ENCODE data around the gene PPM1E.
A peak's percentile ranks its signal among the peaks of the same experiment; 100 is the strongest.
"Not testable (repeated sequence)": the region's sequence is repeated elsewhere in the genome, so short reads cannot be mapped to it uniquely, and the experiment has no call there.

PPM1E gene

GRCh38 chr17:58755577-58756245 lies at the start of gene PPM1E:
PPM1E (plus strand) TSS chr17:58755854.
- peak within 1 kb of the TSS; percentile 63 for H3K4me3 ChIP-seq (ENCODE audit: low read depth, low read length)

- no peak overlapping the region for H3K4me3 ChIP-seq (ENCODE audit: low read depth, low read length)
Observed at GRCh38 chr17:58706351-58707140, 49.1 kb upstream of the PPM1E start.

- H3K4me3 ChIP-seq (ENCODE audit: low read depth, low read length): no peak overlapping the region
Observed at GRCh38 chr17:58710948-58711552, 44.6 kb upstream of the PPM1E start.

GRCh38 chr17:58722274-58722673 lies 33.4 kb upstream of the PPM1E start:
- H3K4me3 ChIP-seq (ENCODE audit: low read depth, low read length): no peak overlapping the region

GRCh38 chr17:58722696-58723095 lies 33.0 kb upstream of the PPM1E start:
- no peak overlapping the region for H3K4me3 ChIP-seq (ENCODE audit: low read depth, low read length)

- no peak overlapping the region for H3K4me3 ChIP-seq (ENCODE audit: low read depth, low read length)
Observed at GRCh38 chr17:58728798-58729197, 26.9 kb upstream of the PPM1E start.

GRCh38 chr17:58730937-58731336 lies 24.7 kb upstream of the PPM1E start:
- H3K4me3 ChIP-seq (ENCODE audit: low read depth, low read length): no peak overlapping the region

GRCh38 chr17:58734040-58734439 lies 21.6 kb upstream of the PPM1E start:
- H3K4me3 ChIP-seq (ENCODE audit: low read depth, low read length): no peak overlapping the region

GRCh38 chr17:58734811-58735210 lies 20.8 kb upstream of the PPM1E start:
- no peak overlapping the region for H3K4me3 ChIP-seq (ENCODE audit: low read depth, low read length)

- H3K4me3 ChIP-seq (ENCODE audit: low read depth, low read length): no peak overlapping the region
Observed at GRCh38 chr17:58741121-58741625, 14.5 kb upstream of the PPM1E start.

GRCh38 chr17:58747674-58748073 lies 8.0 kb upstream of the PPM1E start:
- H3K4me3 ChIP-seq (ENCODE audit: low read depth, low read length): no peak overlapping the region

GRCh38 chr17:58749627-58750026 lies 6.0 kb upstream of the PPM1E start:
- H3K4me3 ChIP-seq (ENCODE audit: low read depth, low read length): not testable (repeated sequence)

GRCh38 chr17:58753026-58753425 lies 2.6 kb upstream of the PPM1E start:
- no peak overlapping the region for H3K4me3 ChIP-seq (ENCODE audit: low read depth, low read length)

- H3K4me3 ChIP-seq (ENCODE audit: low read depth, low read length): peak overlapping the region; percentile 36
Observed at GRCh38 chr17:58755269-58755576, 431 bp upstream of the PPM1E start.

GRCh38 chr17:58756246-58757161 lies 850 bp downstream of the PPM1E start:
- peak overlapping the region; percentile 63 for H3K4me3 ChIP-seq (ENCODE audit: low read depth, low read length)

- peak overlapping the region; percentile 63 for H3K4me3 ChIP-seq (ENCODE audit: low read depth, low read length)
Observed at GRCh38 chr17:58757162-58757613, 1.5 kb downstream of the PPM1E start.

- no peak overlapping the region for H3K4me3 ChIP-seq (ENCODE audit: low read depth, low read length)
Observed at GRCh38 chr17:58758890-58759289, 3.2 kb downstream of the PPM1E start.

- H3K4me3 ChIP-seq (ENCODE audit: low read depth, low read length): no peak overlapping the region
Observed at GRCh38 chr17:58759522-58759921, 3.9 kb downstream of the PPM1E start.

- H3K4me3 ChIP-seq (ENCODE audit: low read depth, low read length): no peak overlapping the region
Observed at GRCh38 chr17:58760248-58760647, 4.6 kb downstream of the PPM1E start.

GRCh38 chr17:58763263-58763662 lies 7.6 kb downstream of the PPM1E start:
- no peak overlapping the region for H3K4me3 ChIP-seq (ENCODE audit: low read depth, low read length)

- H3K4me3 ChIP-seq (ENCODE audit: low read depth, low read length): no peak overlapping the region
Observed at GRCh38 chr17:58764373-58764772, 8.7 kb downstream of the PPM1E start.
